GM23248 (cell line): ENCODE results near the gene NKAIN1.

Source experiments
- EZH2 ChIP-seq: fragments of 200-600 bp; sonication (generic); IDR thresholded peaks from 2 replicates; pipeline ENCODE4 v1.6.1; 2018; ENCODE audit warnings: antibody characterized with exemption, mild to moderate bottlenecking; ENCODE audit not compliant: insufficient read depth, poor library complexity, severe bottlenecking
- EZH2phosphoT487 ChIP-seq: fragments of 200-600 bp; sonication (generic); IDR thresholded peaks from 2 replicates; pipeline ENCODE4 v1.6.1; 2018; ENCODE audit warnings: antibody characterized with exemption, moderate library complexity, mild to moderate bottlenecking, low read depth; ENCODE audit not compliant: insufficient read depth

GRCh38 chr1:31159323-31159722, 80.4 kb downstream of the NKAIN1 start:
- TF ChIP-seq EZH2, result no peak
- TF ChIP-seq EZH2phosphoT487, result no peak
